H1 (cell line): Measurements from ENCODE around the gene RNF39. TPM values are rescaled to one million over a fixed set of nuclear protein-coding genes. Genes with fewer than 3 reads are reported as not detected.

ENCODE experiments used
- GTF2F1 ChIP-seq: IDR thresholded peaks from 2 replicates; pipeline ENCODE4 v1.6.1; 2012; ENCODE audit warnings: low read depth, low read length, improper control_type of control experiment, borderline replicate concordance
- polyA plus RNA-seq, 7 experiments: library from polyadenylated mRNA; depleted of rRNA in 3 of 7; stranded (reverse) in 5 of 7; unstranded in 2 of 7; fragments of >200 nt in 5 of 7; fragments of 200-250 nt in 2 of 7; gene quantifications; 1 replicate in 5 of 7; 2 replicates in 1 of 7; 4 replicates in 1 of 7; pipeline versions ENCODE4 v1.2.1 to v1.2.3, GENCODE V29; 2011 to 2013; ENCODE audit warnings: missing spikeins in 2 of 7, mixed read lengths in 2 of 7
- total RNA-seq: library from RNA; stranded (reverse); fragmentation: NEBNext Ultra II Directional; extraction: Animal tissue kit (Norgen Biotek cat#: 25700); gene quantifications from 2 replicates; pipeline ENCODE4 v1.2.1, GENCODE V29; 2021
- TF ChIP-seq, protein P1 (sequence below): IDR thresholded peaks from 2 replicates; pipeline ENCODE4 v1.6.1; 2012; ENCODE audit warnings: inconsistent platforms

The RNF39 gene
- total and polyA plus RNA-seq, 2 of the 8 experiments (the other 6 are each of a cell fraction or from before 2014, with no cell fraction given): 1.4 to 2.3 TPM

DNA sequence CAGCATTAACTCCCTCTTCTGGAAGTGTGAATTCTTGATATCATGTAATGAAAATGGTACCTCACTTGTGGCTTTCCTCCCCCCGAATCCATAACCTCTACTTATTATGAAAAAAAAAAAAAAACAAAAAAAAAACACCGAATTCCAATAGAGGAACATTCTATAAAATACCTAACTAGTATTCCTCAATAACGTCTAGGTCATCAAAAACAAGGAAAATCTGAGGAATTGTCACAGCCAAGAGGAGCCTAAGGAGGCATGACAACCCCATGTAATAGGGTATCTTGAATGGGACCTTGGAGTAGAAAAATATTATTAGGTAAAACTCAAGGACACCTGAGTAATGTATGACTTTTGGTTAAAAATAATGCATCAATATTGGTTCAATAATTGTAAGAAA, 53.4 kb downstream of the RNF39 start (continued):
- TF ChIP-seq, protein P1, sequence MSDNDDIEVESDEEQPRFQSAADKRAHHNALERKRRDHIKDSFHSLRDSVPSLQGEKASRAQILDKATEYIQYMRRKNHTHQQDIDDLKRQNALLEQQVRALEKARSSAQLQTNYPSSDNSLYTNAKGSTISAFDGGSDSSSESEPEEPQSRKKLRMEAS: no peak
- TF ChIP-seq GTF2F1: no peak
